Dermis blood vessel endothelial cell (primary cell): ENCODE measurements around the gene SS18. TPM values are rescaled to one million over a fixed set of nuclear protein-coding genes. Genes with fewer than 3 reads are reported as not detected.
A peak's percentile ranks its signal among the peaks of the same experiment; 100 is the strongest.

Source experiments
- DNase-seq: peaks from one replicate; pipeline ENCODE4 v3.0.0; 2010
- total RNA-seq: library from RNA; depleted of rRNA; stranded (reverse); fragments of >200 nt; gene quantifications from 2 replicates; pipeline ENCODE4 v1.2.3, GENCODE V29; 2014

Gene SS18
- total RNA-seq, 1 donor from 2014 or later: 84.9 TPM

DNA sequence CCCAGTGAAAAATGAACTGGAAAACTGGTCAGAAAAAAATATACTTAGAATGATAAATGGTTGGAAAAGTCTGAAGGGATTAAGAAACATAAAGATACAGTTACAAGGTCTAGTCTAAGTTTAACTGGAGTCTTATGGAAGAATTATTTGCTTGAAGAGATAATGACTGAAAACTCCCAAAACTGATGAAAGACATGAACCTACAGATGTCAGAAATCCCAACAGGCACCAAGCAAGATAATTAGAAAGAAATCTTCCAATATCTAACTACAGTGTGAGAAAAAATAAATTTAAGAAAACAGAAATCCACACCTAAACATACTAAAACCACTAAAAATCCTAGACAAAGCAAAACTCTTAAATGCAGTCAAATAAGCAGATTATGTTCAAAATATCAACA lies 19.4 kb downstream of the SS18 start:
- no peak for DNase-seq

GRCh38 chr18:26059357-26059756 lies 31.1 kb downstream of the SS18 start:
- DNase-seq: no peak

GRCh38 chr18:26057344-26057773 lies 33.1 kb downstream of the SS18 start:
- no peak for DNase-seq

- DNase-seq: no peak
These were observed 34.1 kb downstream of the SS18 start for GRCh38 chr18:26056291-26056690.

- peak; percentile 9 for DNase-seq
These were observed 37.9 kb downstream of the SS18 start for GRCh38 chr18:26052505-26052904.

- peak; percentile 28 for DNase-seq
These were observed 38.6 kb downstream of the SS18 start for GRCh38 chr18:26051843-26052242.

GRCh38 chr18:26046419-26047077 lies 43.9 kb downstream of the SS18 start:
- DNase-seq: no peak

DNA sequence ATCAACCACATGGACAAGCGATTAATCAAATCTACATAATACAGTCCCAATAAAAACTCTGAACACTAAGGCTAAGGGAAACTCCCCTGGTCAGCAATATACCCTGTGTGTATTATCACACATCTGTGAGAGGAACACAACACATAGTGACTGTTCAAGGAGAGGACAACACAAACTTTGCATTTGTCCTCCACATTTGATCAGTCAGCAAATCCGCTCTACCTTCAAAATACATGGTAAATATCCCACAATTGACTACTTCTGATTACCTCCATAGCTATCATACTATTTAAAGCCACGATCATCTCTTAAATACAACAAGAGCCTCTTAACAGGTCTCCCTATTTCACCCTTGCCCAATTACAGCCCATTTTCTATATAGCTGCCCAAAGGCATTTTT lies 45.6 kb downstream of the SS18 start:
- DNase-seq: no peak

GRCh38 chr18:26040051-26040656 lies 50.3 kb downstream of the SS18 start:
- peak; percentile 68 for DNase-seq

- DNase-seq: no peak
These were observed 51.2 kb downstream of the SS18 start for GRCh38 chr18:26039203-26039602.

DNA sequence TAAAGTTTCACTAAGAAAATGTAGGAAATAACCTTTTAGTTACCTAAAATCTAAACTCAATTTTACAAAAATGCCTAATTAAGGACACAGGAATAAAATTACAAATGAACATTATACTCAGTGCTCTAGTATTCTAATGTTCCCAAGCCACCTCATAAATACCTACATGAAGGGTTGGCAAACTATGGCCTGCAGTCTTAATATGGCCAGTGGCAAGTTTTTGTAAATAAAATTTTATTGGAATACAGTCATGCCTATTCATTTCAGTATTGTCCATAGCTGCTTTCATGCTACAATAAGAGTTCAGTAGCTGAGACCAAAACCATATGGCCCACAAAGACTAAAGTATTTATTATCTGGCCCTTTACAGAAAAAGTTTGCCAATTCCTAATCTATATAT lies 53.8 kb downstream of the SS18 start:
- no peak for DNase-seq

GRCh38 chr18:26034850-26035497 lies 55.4 kb downstream of the SS18 start:
- no peak for DNase-seq

DNA sequence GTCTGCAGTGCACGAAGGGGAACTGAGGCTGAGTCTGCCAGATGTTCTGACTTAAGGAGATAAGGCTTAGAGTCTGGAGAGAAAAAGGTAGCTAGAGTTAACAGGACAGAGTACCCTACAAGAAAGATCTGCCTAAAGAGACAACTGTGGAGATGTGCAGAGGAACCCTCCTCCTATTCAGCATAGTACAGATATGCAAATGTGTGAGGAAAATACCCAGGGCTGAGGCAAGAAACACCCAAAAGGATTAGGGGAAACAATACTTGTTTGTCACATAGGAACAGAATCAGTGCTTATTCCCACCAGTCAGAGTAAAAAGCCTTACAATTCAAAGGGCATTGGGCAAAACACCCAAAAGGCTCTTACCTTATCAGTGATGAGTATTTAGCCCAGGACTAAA lies 67.8 kb downstream of the SS18 start:
- no peak for DNase-seq

DNA sequence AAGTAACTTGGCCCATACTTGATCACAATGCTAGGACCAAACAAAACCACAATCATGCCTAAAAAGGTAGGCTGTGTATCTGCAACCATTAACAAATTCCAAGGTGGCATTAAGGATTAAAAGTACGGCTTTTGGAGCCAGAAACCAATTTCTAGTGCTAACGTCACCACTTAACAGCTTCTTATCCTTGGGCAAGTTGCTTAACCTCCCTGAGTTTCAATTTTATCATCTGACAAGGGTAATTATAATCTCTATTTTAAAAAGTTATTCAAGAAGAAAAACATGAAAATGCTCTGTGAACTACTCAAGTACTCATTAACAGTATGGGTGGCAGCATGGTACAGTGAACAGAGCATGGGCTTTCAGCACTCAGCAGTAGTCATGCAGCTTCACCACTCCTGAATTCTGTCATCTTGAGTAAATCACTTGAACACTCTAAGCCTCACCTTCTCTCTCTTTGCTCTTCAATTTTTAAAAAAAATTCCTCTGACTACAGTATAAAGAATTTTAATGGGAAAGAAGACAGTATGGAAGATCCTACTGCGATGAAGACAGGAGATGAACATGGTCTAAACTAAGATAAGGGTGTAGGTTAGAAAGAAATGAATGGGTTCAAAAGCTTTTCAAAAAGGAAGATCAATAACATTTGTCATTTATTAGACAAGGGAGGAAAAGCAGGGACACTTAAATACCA lies 69.2 kb downstream of the SS18 start:
- DNase-seq: no peak

- no peak for DNase-seq
These were observed 72.5 kb downstream of the SS18 start for GRCh38 chr18:26017929-26018328.

DNA sequence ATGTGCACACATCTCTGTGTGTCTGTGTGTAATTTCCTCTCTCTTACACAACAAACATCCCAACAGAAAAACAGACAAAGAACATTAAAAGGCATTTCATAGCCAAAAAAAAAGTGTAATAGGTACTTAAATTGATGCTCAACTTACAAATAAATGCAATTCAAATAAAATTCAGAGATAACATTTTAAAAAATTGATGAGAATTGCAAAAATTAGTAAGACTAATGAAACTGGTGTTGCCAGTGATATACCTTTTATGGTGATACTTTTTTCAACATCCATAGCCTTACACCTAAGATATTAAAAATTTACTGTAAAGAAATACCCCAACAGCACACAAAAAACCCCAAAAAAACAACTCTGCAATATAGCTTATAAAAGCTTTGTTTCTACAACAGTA lies 76.0 kb downstream of the SS18 start:
- no peak for DNase-seq

GRCh38 chr18:26008619-26009018 lies 81.8 kb downstream of the SS18 start:
- DNase-seq: no peak

GRCh38 chr18:26008096-26008495 lies 82.3 kb downstream of the SS18 start:
- no peak for DNase-seq

DNA sequence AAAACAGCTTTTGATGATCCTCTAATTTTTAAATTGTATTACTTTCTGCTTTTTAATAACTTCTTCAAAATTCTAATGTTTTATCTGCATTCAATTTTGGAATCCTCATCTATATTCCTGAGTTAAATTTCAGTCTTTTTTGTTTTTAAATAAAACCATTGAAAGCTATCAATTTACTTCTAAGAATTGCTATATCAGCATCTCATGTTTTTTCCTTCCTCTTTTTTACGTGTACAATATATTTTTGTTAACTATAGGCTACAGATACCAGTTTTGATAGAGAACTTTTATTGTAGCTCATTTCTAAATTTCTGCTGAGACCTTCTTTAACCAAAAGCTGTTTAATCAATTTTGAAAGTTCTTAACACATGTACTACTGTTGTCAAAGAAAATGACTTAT lies 84.5 kb downstream of the SS18 start:
- no peak for DNase-seq

GRCh38 chr18:26004832-26005231 lies 85.6 kb downstream of the SS18 start:
- no peak for DNase-seq

- DNase-seq: no peak
These were observed 86.6 kb downstream of the SS18 start for GRCh38 chr18:26003817-26004216.

GRCh38 chr18:26003356-26003755 lies 87.1 kb downstream of the SS18 start:
- peak; percentile 61 for DNase-seq

- DNase-seq: peak; percentile 10
These were observed 88.0 kb downstream of the SS18 start for GRCh38 chr18:26002375-26002910.
